HG03095 (cell line): ENCODE results near the gene OGG1.

Experiments used
- ATAC-seq: cut with Tn5 transposase; IDR thresholded peaks from one replicate; pipeline ENCODE4 v1.9.1; 2021; ENCODE audit warnings: moderate library complexity; ENCODE audit not compliant: unreplicated experiment

OGG1 gene

GRCh38 chr3:9781978-9782603, 32.3 kb downstream of the OGG1 start:
- no peak for ATAC-seq

- ATAC-seq: no peak
Measured at GRCh38 chr3:9782770-9783169, 33.0 kb downstream of the OGG1 start.

GRCh38 chr3:9783954-9784353, 34.2 kb downstream of the OGG1 start:
- no peak for ATAC-seq

- no peak for ATAC-seq
Measured at GRCh38 chr3:9784965-9785364, 35.2 kb downstream of the OGG1 start.

- ATAC-seq: no peak
Measured at GRCh38 chr3:9785602-9786001, 35.9 kb downstream of the OGG1 start.

GRCh38 chr3:9786209-9786739, 36.5 kb downstream of the OGG1 start:
- ATAC-seq: no peak

- no peak for ATAC-seq
Measured at GRCh38 chr3:9786825-9787669, 37.3 kb downstream of the OGG1 start.

GRCh38 chr3:9787714-9788113, 38.0 kb downstream of the OGG1 start:
- no peak for ATAC-seq

- no peak for ATAC-seq
Measured at GRCh38 chr3:9791127-9791526, 41.4 kb downstream of the OGG1 start.

- peak; percentile 2 for ATAC-seq
Measured at GRCh38 chr3:9791790-9792404, 42.1 kb downstream of the OGG1 start.

GRCh38 chr3:9792405-9793160, 42.8 kb downstream of the OGG1 start, which contains the start of the genes ARPC4 and TADA3:
TSS of gene ARPC4 (plus strand) at chr3:9793082. CDS start at chr3:9793122, 40 bp downstream.
TSS of gene TADA3 (minus strand) at chr3:9792473. CDS start at chr3:9791466, 1,007 bp downstream.
- peak; percentile 73 for ATAC-seq

- no peak for ATAC-seq
Measured at GRCh38 chr3:9793161-9793781, 43.5 kb downstream of the OGG1 start.

GRCh38 chr3:9794400-9794799, 44.6 kb downstream of the OGG1 start:
- ATAC-seq: no peak

- no peak for ATAC-seq
Measured at GRCh38 chr3:9795207-9795606, 45.5 kb downstream of the OGG1 start.

GRCh38 chr3:9797196-9797945, 47.6 kb downstream of the OGG1 start:
- ATAC-seq: no peak

GRCh38 chr3:9800529-9800928, 50.8 kb downstream of the OGG1 start:
- no peak for ATAC-seq

- no peak for ATAC-seq
Measured at GRCh38 chr3:9803494-9803893, 53.7 kb downstream of the OGG1 start.

- ATAC-seq: no peak
Measured at GRCh38 chr3:9804996-9805395, 55.2 kb downstream of the OGG1 start.

GRCh38 chr3:9806137-9806536, 56.4 kb downstream of the OGG1 start:
- ATAC-seq: no peak
